Right lobe of liver (tissue), 6 donors: ENCODE data around the gene COMMD1. TPM values are rescaled to one million over a fixed set of nuclear protein-coding genes. Genes with fewer than 3 reads are reported as not detected.
"Not testable (repeated sequence)": the region's sequence is repeated elsewhere in the genome, so short reads cannot be mapped to it uniquely, and the experiment has no call there.

Experiments
- ATAC-seq, 4 donors: fragments of 200-7000 bp; cut with Tn5 transposase; one replicate each; pipeline ENCODE4 v1.9.1; 2020; ENCODE audit warnings: mild to moderate bottlenecking in 4 of 4, moderate library complexity in 4 of 4
- DNase-seq, 3 donors: peaks; one replicate each; pipeline ENCODE4 v3.0.0-alpha.2; 2020
- H3K27ac ChIP-seq, 3 donors: fragments of 200-600 bp; one replicate each; pipeline ENCODE4 v1.8.0; 2022
- H3K27me3 ChIP-seq, 2 donors: fragments of 200-600 bp; one replicate each; pipeline ENCODE4 v1.8.0; 2022
- H3K36me3 ChIP-seq, 4 donors: fragments of 200-600 bp; sonication (generic) in 1 of 4; one replicate each; pipeline versions ENCODE4 v1.5.1 to v1.8.0; 2017 to 2022; ENCODE audit warnings: control low read depth in 1 of 4
- H3K4me1 ChIP-seq, 4 donors: fragments of 200-600 bp; sonication (generic) in 1 of 4; one replicate each; pipeline versions ENCODE4 v1.5.1 to v1.8.0; 2017 to 2022; ENCODE audit warnings: control low read depth in 1 of 4
- H3K4me3 ChIP-seq, 3 donors: fragments of 200-600 bp; one replicate each; pipeline ENCODE4 v1.8.0; 2022
- H3K9me3 ChIP-seq, 4 donors: fragments of 200-600 bp; sonication (generic) in 1 of 4; one replicate each; pipeline versions ENCODE4 v1.5.1 to v1.8.0; 2017 to 2022; ENCODE audit warnings: control low read depth in 1 of 4
- CTCF ChIP-seq, 4 donors: fragments of 200-600 bp in 3 of 4; fragments of 450-650 bp in 1 of 4; IDR thresholded peaks; one replicate each; pipeline versions ENCODE4 v1.5.1 to v1.8.0; 2016 to 2022; ENCODE audit warnings: antibody characterized with exemption in 4 of 4, mild to moderate bottlenecking in 2 of 4
- POLR2A ChIP-seq: fragments of 450-650 bp; IDR thresholded peaks from one replicate; pipeline ENCODE4 v1.6.1; 2017; ENCODE audit warnings: antibody characterized with exemption, mild to moderate bottlenecking
- WGBS: methylation state at CpG from one replicate; pipeline ENCODE4 v1.1.6; 2018; ENCODE audit warnings: low coverage, low lambda C conversion rate; ENCODE audit not compliant: insufficient coverage; ENCODE audit errors: missing lambda C conversion rate; 5-methylcytosine and 5-hydroxymethylcytosine counted together
- intact Hi-C, 2 donors: fragments of 100-400 bp; cut with DNase I; formaldehyde crosslinking; loops; one replicate each; pipeline versions ENCODE4 v1.11.2 to v1.14.1; 2022
- total RNA-seq, 6 experiments: library from RNA; depleted of rRNA in 2 of 6; stranded (reverse); fragments of >200 nt in 2 of 6; fragmentation: NEBNext Ultra II Directional in 3 of 6; extraction: Animal tissue kit (Norgen Biotek cat#: 25700) in 3 of 6; gene quantifications; one replicate each; pipeline versions ENCODE4 v1.1.0 to v1.2.4, GENCODE V29; 2016 to 2023
- donor health status: DM: no; HTN: yes; CAD: no.
- donor health status: DM: no; HTN: no; CAD: no.
- donor health status: DM: no; HTN: no; CAD: no.
- donor health status: DM: no; HTN: yes; CAD: no.
- donor health status: DM: no; HTN: yes; CAD: no.

COMMD1 gene
- total RNA-seq, 6 experiments from 2014 or later: 17.2 to 21.6 (median 18.7) TPM

GRCh38 chr2:62034715-62035114 is 129.2 kb downstream of the COMMD1 start:
- no peak for ATAC-seq
- Histone ChIP-seq H3K4me1 (no peaks in the 10 kb centered on the region), H3K27ac (no peak overlapping the region), H3K36me3 (no peaks in the 10 kb centered on the region), H3K4me3 (no peak overlapping the region), H3K9me3 (no peaks in the 10 kb centered on the region), H3K27me3 (no peaks in the 10 kb centered on the region)
- DNase-seq: no peak
- TF ChIP-seq POLR2A: no peak
- intact Hi-C loops: no loop called here

- Histone ChIP-seq H3K4me1 (no peaks in the 10 kb centered on the region), H3K9me3 (no peaks in the 10 kb centered on the region), H3K4me3 (no peak overlapping the region), H3K27me3 (no peaks in the 10 kb centered on the region), H3K27ac (no peak overlapping the region), H3K36me3 (no peaks in the 10 kb centered on the region)
- ATAC-seq (no peak), DNase-seq (no peak)
- intact Hi-C loops: no loop called here
- WGBS: 100% methylated on average over 1 of the region's 1 CpG
- TF ChIP-seq POLR2A: no peak
- TF ChIP-seq CTCF (IDR thresholded peaks at IDR 0.05): no peak
Measured at GRCh38 chr2:62036229-62036628, 130.8 kb downstream of the COMMD1 start.

DNA sequence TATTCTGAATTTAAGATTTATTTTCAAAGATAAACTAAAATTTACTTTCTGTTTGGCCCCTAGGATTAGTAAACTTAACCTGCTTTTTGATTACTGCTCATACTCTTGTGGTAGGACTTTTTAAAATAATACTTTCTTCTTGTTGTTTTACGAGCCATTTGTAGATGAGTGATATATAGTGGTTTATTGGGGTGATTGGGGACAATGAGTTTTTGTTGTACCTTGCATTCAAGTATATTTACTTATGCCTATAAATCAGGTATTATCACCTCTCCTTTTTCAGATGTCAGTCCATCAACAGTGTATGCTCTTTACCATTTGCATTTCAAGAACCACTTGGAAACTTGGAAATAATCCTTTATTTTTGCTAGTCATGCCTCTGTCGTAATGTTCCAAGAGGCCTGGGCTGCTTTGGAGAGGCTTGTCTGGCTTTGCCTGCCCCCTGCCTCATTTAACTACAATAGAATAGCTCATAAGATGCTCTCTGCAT is 131.3 kb downstream of the COMMD1 start:
- Histone ChIP-seq H3K36me3 (no peaks in the 10 kb centered on the region), H3K4me3 (no peak overlapping the region), H3K27ac (no peak overlapping the region), H3K4me1 (no peaks in the 10 kb centered on the region), H3K9me3 (no peaks in the 10 kb centered on the region), H3K27me3 (no peaks in the 10 kb centered on the region)
- intact Hi-C loops: no loop called here
- WGBS: 85% methylated on average over 2 of the region's 2 CpGs
- TF ChIP-seq POLR2A (no peak), CTCF (IDR thresholded peaks at IDR 0.05) (no peak)
- ATAC-seq (no peak), DNase-seq (no peak)

DNA sequence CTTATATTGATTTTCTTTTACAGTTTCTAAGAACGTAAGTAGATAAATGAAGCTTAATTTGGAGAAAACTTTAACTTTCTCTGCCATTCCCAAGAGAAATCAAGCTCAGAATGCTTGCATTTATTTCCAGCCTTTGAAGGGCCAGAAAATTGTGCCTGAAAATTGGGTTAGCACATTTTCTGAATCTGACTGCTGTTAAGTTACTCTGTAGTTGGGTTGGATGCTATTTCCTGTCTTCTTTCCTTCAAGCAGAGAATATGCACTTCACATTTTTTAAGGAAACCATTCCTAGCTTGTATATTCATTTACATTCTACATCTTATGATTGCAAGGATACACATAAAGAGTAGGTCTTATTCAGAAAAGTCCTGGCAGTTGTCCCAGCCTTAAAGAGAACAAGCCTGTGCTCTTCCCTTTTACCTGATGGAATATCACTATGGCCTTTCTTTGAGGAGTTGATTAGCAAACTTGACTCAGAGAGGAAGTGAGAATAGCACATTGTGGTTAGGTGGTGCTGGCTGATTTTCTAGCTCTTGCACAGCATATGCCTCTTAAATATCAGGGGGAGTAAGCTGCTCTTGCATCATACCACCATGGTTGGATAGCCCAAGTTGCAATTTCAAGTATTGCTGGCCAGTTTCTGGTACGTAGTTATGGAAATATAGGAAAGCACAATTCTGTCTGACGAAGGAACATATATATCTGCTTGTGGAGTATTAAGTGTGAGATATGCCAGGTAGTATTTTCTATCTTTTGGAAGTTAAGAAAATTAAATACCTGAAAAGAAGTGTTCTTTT is 133.7 kb downstream of the COMMD1 start:
- Histone ChIP-seq H3K27me3 (no peaks in the 10 kb centered on the region), H3K4me1 (no peaks in the 10 kb centered on the region), H3K9me3 (no peaks in the 10 kb centered on the region), H3K36me3 (no peaks in the 10 kb centered on the region), H3K4me3 (no peak overlapping the region), H3K27ac (no peak overlapping the region)
- intact Hi-C loops: no loop called here
- ATAC-seq (peak in 2 of 4 donors; percentile 48 to 50), DNase-seq (no peak)
- TF ChIP-seq POLR2A: no peak
- TF ChIP-seq CTCF (IDR thresholded peaks at IDR 0.05): no peak
- 58% methylated on average over 3 of the region's 3 CpGs for WGBS

GRCh38 chr2:62040926-62041325 is 135.5 kb downstream of the COMMD1 start:
- DNase-seq (no peak), ATAC-seq (no peak)
- Histone ChIP-seq H3K4me3 (no peak overlapping the region), H3K36me3 (no peaks in the 10 kb centered on the region), H3K4me1 (no peaks in the 10 kb centered on the region), H3K27ac (no peak overlapping the region), H3K27me3 (no peaks in the 10 kb centered on the region), H3K9me3 (peaks cover 0 to 3% (median 0%) of the 10 kb centered on the region in 4 donors)
- intact Hi-C loops: no loop called here
- WGBS: 81% methylated on average over 3 of the region's 3 CpGs
- TF ChIP-seq POLR2A (no peak), CTCF (IDR thresholded peaks at IDR 0.05) (no peak)

GRCh38 chr2:62041701-62042385 is 136.4 kb downstream of the COMMD1 start:
- H3K27ac ChIP-seq, H3K4me1 ChIP-seq, H3K36me3 ChIP-seq, H3K9me3 ChIP-seq, H3K4me3 ChIP-seq, DNase-seq, ATAC-seq, H3K27me3 ChIP-seq, intact Hi-C loops: not testable (repeated sequence)
- WGBS: 96% methylated on average over 8 of the region's 16 CpGs
